Common myeloid progenitor, CD34-positive (primary cell): ENCODE measurements around the gene ARMH4.
A peak's percentile ranks its signal among the peaks of the same experiment; 100 is the strongest.

Experiments
- CTCF ChIA-PET: fragments of 350-600 bp; sonication (Branson Sonifier 250); formaldehyde crosslinking; loops from one replicate; lab custom pipeline; 2021; ENCODE audit warnings: antibody characterized with exemption; lab: Charles Lee
- POLR2A ChIA-PET: fragments of 350-600 bp; sonication (Branson Sonifier 250); formaldehyde crosslinking; loops from one replicate; lab custom pipeline; 2021; ENCODE audit warnings: antibody characterized with exemption; lab: Charles Lee
- DNase-seq, 3 donors: peaks; one replicate each; pipeline versions ENCODE4 v3.0.0 to v3.0.0-alpha.2; 2013
- H3K27ac ChIP-seq, 2 experiments: 1 replicate in 1 of 2; 2 replicates in 1 of 2; pipeline ENCODE4 v1.7.0; 2013; ENCODE audit warnings: inconsistent platforms in 2 of 2, low read length in 2 of 2, mild to moderate bottlenecking in 2 of 2, low read depth in 1 of 2, moderate library complexity in 1 of 2; ENCODE audit not compliant: severe bottlenecking in 2 of 2, insufficient read depth in 1 of 2, poor library complexity in 1 of 2
- H3K27me3 ChIP-seq, 5 experiments: replicated peaks in 2 of 5; 1 replicate in 3 of 5; 2 replicates in 2 of 5; pipeline versions ENCODE4 v1.6.1 to v1.7.0; 2013; ENCODE audit warnings: low read length in 4 of 5, mild to moderate bottlenecking in 2 of 5, moderate library complexity in 2 of 5, inconsistent platforms in 1 of 5; ENCODE audit not compliant: insufficient read depth in 5 of 5, control insufficient read depth in 4 of 5
- H3K36me3 ChIP-seq, 4 experiments: 1 replicate in 2 of 4; 2 replicates in 2 of 4; pipeline versions ENCODE4 v1.6.1 to v1.7.0; 2013; ENCODE audit warnings: low read length in 3 of 4, control low read depth in 1 of 4, mild to moderate bottlenecking in 1 of 4; ENCODE audit not compliant: control insufficient read depth in 4 of 4, insufficient read depth in 4 of 4
- H3K4me1 ChIP-seq, 4 experiments: 1 replicate in 3 of 4; 2 replicates in 1 of 4; pipeline versions ENCODE4 v1.6.1 to v1.7.1; 2013; ENCODE audit warnings: low read length in 3 of 4, mild to moderate bottlenecking in 3 of 4, control low read depth in 1 of 4, inconsistent platforms in 1 of 4, moderate library complexity in 1 of 4; ENCODE audit not compliant: control insufficient read depth in 4 of 4, insufficient read depth in 4 of 4; ENCODE audit errors: control extremely low read depth in 1 of 4
- H3K4me3 ChIP-seq, 7 experiments: 1 replicate in 4 of 7; 2 replicates in 3 of 7; pipeline versions ENCODE4 v1.5.1 to v1.7.0; 2013; ENCODE audit warnings: mild to moderate bottlenecking in 7 of 7, low read length in 6 of 7, moderate library complexity in 6 of 7, inconsistent platforms in 2 of 7, low read depth in 2 of 7, control low read depth in 1 of 7; ENCODE audit not compliant: insufficient read depth in 4 of 7, control insufficient read depth in 1 of 7; ENCODE audit errors: extremely low read depth in 1 of 7
- H3K9me3 ChIP-seq, 5 experiments: 1 replicate in 4 of 5; 2 replicates in 1 of 5; pipeline versions ENCODE4 v1.6.1 to v1.7.1; 2013; ENCODE audit warnings: low read length in 4 of 5, mild to moderate bottlenecking in 2 of 5, inconsistent platforms in 1 of 5, low read depth in 1 of 5, moderate library complexity in 1 of 5; ENCODE audit not compliant: control insufficient read depth in 4 of 5, insufficient read depth in 2 of 5; ENCODE audit errors: control extremely low read depth in 1 of 5
- WGBS: methylation state at CpG from one replicate; pipeline ENCODE4 v1.1.5; 2013; ENCODE audit not compliant: insufficient coverage; 5-methylcytosine and 5-hydroxymethylcytosine counted together

ARMH4 gene

DNA sequence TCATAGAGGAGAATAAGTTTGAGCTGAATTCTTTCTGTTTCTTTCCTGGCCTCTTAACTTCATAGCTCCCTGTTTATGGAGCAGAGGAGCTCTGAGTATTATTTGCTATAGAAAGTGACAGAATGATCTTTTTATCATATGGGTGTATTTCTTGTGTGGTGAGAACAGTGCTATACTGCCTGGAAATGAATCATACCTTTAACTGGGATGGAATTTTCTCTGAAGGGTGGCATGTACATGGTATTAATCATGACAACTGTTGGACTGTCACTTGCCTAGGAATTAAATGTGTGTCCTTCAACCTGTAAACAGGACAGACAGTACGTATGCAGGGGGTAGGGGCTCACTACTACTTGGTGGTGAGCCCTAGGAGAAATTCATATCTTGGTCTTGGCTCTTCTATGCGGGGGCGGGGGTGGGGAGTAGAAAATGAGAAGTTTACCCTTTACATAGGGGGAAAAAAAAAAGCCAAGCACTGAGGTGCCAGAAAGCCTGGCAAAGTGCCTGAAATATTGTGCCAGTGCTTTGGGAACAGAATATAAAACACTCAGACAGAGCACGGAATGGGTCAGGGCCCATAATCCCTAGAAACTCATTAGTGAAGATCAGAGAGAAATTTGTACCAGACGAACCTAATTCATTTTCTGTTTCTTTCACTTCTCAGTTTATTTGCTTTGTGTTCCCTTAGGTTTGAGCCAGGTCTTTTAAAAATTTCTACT is 33.8 kb downstream of the ARMH4 start:
- Histone ChIP-seq H3K27me3 (peaks cover 0 to 2% (median 0%) of the 10 kb centered on the region in 5 experiments), H3K4me3 (no peak overlapping the region), H3K36me3 (no peaks in the 10 kb centered on the region), H3K9me3 (peaks cover 0 to 3% (median 0%) of the 10 kb centered on the region in 5 experiments), H3K4me1 (no peaks in the 10 kb centered on the region), H3K27ac (no peak overlapping the region)
- 91% methylated on average over 5 of the region's 5 CpGs for WGBS
- ChIA-PET POLR2A (no interaction called here), CTCF (interaction anchor here (0.7 to 1.6 kb wide), 3 partner anchors 10 to 32 kb away, joined by 3 to 5 read pairs (median 3); no protein-coding TSS in a partner anchor)
- no peak for DNase-seq

DNA sequence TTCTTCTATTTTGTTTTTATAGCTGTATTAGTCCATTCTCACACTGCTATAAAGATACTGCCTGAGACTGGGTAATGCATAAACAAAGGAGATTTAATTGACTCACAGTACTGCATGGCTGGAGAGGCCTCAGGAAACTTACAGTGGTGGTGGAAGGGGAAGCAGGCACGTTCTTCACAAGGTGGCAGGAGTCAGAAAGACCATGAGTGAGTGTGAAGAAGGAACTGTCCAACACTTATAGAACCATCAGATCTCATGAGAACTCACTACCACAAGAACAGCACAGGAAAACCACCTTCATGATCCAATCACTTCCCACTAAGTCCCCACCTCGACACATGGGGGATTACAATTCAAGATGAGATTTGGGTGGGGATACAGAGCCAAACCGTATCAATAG is 42.3 kb downstream of the ARMH4 start:
- H3K4me3 ChIP-seq: no peak overlapping the region
- ChIA-PET POLR2A (interaction anchor here (0.6 kb wide), 1 partner anchor 95 kb away, joined by 3 read pairs; no protein-coding TSS in a partner anchor), CTCF (interaction anchor here (1.2 to 7.2 kb wide), 8 partner anchors 9 to 253 kb away, joined by 3 to 103 read pairs (median 5); partner anchors contain the start of gene ARMH4)
- no peaks in the 10 kb centered on the region for H3K4me1 ChIP-seq
- WGBS: 0% methylated on average over 1 of the region's 3 CpGs
- H3K27me3 ChIP-seq: peaks cover 0 to 9% (median 3%) of the 10 kb centered on the region in 5 experiments
- DNase-seq: peak in 2 of 3 donors; percentile 72 to 80
- no peaks in the 10 kb centered on the region for H3K36me3 ChIP-seq
- no peaks in the 10 kb centered on the region for H3K9me3 ChIP-seq
- H3K27ac ChIP-seq: no peak overlapping the region

DNA sequence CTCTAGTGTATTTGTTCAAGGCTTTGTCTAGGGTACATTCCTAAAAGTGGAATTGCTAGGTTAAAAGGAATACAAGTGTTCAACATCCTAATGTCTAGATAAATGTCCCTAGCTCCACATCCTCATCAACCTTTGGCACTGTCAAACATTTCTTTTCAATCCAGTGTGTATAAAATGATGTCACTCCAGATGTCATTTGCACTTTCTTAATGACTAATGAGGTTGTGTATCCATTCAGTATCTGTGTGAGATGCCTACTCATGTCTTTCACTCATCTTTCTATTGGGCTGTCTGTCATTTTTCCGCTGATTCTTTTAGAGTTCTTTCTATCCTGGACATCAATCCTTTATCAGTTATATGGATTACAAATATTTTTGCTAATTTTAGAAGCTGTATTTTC is 43.3 kb downstream of the ARMH4 start:
- Histone ChIP-seq H3K4me1 (no peaks in the 10 kb centered on the region), H3K36me3 (no peaks in the 10 kb centered on the region), H3K9me3 (no peaks in the 10 kb centered on the region), H3K27ac (no peak overlapping the region), H3K27me3 (peaks cover 0 to 9% (median 3%) of the 10 kb centered on the region in 5 experiments), H3K4me3 (no peak overlapping the region)
- CTCF ChIA-PET: interaction anchor here (0.8 to 7.2 kb wide), 16 partner anchors 8 to 292 kb away, joined by 3 to 103 read pairs (median 3); partner anchors contain the start of gene ARMH4
- WGBS: no CpG with 5 or more reads among the region's 1 CpG
- POLR2A ChIA-PET: no interaction called here
- no peak for DNase-seq

DNA sequence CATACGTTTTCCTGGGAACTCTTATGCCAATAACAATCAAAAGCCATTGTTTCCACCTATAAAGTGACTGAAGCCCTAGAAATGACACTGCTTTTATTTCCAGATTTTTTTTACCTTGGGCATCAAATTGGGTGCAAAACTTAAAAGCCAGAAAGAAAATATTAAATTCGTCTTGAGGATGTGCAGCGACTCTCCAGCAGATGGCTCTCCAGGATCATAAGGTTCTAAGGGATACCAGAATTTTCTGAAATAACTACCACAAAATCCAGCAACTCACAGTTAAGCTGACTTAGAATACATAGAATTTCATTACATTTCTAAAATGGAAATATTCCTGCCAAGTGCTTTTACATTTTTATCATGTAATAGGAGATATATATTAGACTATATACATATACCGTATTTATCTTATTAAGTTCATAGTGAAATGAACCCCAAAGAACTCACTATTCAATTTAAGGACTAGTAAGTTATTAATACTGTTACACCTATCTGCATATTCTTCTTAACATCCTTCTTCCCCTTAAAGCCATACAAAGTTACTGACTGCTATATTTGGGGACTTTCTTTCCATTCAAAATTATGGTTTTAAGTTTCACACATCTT is 44.0 kb downstream of the ARMH4 start:
- WGBS: 0% methylated on average over 3 of the region's 4 CpGs
- H3K4me1 ChIP-seq: no peaks in the 10 kb centered on the region
- H3K4me3 ChIP-seq: no peak overlapping the region
- H3K36me3 ChIP-seq: no peaks in the 10 kb centered on the region
- ChIA-PET CTCF (interaction anchor here (0.8 to 7.2 kb wide), 11 partner anchors 10 to 293 kb away, joined by 3 to 103 read pairs (median 3); no protein-coding TSS in a partner anchor), POLR2A (interaction anchor here (0.6 kb wide), 1 partner anchor 58 kb away, joined by 3 read pairs; no protein-coding TSS in a partner anchor)
- no peaks in the 10 kb centered on the region for H3K9me3 ChIP-seq
- H3K27me3 ChIP-seq: peaks cover 0 to 8% (median 3%) of the 10 kb centered on the region in 5 experiments
- DNase-seq: peak; percentile 71 to 89 (median 83)
- H3K27ac ChIP-seq: no peak overlapping the region

DNA sequence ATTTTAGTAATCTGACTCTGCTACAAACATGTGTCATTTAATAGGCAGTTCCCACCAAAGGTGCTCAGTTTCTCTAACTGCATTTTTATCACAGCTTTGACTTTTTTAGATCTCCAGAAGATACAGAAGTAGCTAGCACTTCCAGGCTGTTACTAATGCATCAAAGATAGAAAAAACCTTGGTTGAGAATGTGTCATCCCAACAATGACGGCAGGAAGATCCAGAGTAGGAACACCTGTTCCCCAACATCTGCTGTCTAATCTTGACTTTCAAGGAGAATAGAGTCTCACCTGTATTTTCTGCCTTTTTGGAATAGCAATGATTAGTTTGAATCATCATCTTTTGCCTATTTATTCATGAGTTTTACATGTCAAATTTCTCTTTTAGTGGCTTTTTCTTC is 45.0 kb downstream of the ARMH4 start:
- 91% methylated on average over 1 of the region's 1 CpG for WGBS
- DNase-seq: no peak
- no peak overlapping the region for H3K27ac ChIP-seq
- no peak overlapping the region for H3K4me3 ChIP-seq
- no peaks in the 10 kb centered on the region for H3K4me1 ChIP-seq
- CTCF ChIA-PET: interaction anchor here (0.6 to 7.2 kb wide), 7 partner anchors 10 to 214 kb away, joined by 3 to 103 read pairs (median 4); no protein-coding TSS in a partner anchor
- peaks cover 0 to 10% (median 3%) of the 10 kb centered on the region in 5 experiments for H3K27me3 ChIP-seq
- POLR2A ChIA-PET: no interaction called here
- no peaks in the 10 kb centered on the region for H3K9me3 ChIP-seq
- no peaks in the 10 kb centered on the region for H3K36me3 ChIP-seq

DNA sequence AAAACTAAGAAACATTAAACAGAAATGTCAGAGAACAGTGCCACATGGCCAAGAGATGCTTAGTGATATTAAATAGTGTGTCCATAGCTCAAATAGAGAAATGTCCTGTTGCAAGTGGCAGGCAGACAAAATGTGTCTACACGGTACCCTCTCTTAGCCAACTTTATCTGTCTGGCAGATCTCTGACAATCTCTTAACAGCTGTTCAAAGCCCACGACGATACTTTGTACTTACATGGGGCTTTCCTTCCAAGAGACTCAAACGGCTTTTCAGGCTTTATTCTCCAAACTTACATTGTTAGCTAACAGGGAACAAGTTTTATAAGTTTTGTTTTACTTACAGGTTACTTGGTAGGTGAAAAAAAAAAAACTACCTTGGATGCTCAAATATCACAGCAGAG is 45.6 kb downstream of the ARMH4 start:
- DNase-seq: no peak
- 56% methylated on average over 4 of the region's 4 CpGs for WGBS
- ChIA-PET CTCF (interaction anchor here (0.6 to 7.2 kb wide), 7 partner anchors 11 to 256 kb away, joined by 3 to 103 read pairs (median 4); no protein-coding TSS in a partner anchor), POLR2A (no interaction called here)
- Histone ChIP-seq H3K4me1 (no peaks in the 10 kb centered on the region), H3K27me3 (peaks cover 0 to 10% (median 3%) of the 10 kb centered on the region in 5 experiments), H3K4me3 (no peak overlapping the region), H3K27ac (no peak overlapping the region), H3K9me3 (no peaks in the 10 kb centered on the region), H3K36me3 (no peaks in the 10 kb centered on the region)
